Stimulated activated CD4-positive, alpha-beta T cell treated with anti-CD3 and anti-CD28 coated beads, TNF-alpha, amount 100 ng/mL, for 48 hours (primary cell): ENCODE measurements around the gene LDLRAD4.
"Not testable (repeated sequence)": the region's sequence is repeated elsewhere in the genome, so short reads cannot be mapped to it uniquely, and the experiment has no call there.

Experiments used
- DNase-seq, 3 donors: peaks; one replicate each; pipeline ENCODE4 v3.0.0-alpha.2; 2020; ENCODE audit warnings: low read depth in 3 of 3

Gene LDLRAD4

DNA sequence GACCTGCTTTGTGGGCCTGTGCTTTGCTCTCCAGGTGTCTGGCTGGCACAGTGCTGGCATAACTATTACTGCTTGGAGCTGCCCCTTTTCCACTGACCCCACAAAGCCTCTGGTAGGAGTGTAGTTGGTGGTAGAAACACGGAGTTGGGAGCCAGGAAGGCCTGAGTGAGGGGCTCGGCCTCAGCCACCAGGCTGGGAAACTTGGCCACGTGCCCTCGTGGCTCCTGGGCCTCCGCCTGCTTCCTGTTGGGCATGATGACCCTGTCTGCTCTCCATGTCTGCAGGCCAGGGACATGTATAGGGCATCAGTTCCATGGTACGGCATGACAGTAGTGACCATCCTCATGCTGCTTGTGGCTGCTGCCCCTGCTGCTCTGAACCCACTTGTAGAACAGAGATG lies 266.6 kb downstream of the LDLRAD4 start:
- no peak for DNase-seq

DNA sequence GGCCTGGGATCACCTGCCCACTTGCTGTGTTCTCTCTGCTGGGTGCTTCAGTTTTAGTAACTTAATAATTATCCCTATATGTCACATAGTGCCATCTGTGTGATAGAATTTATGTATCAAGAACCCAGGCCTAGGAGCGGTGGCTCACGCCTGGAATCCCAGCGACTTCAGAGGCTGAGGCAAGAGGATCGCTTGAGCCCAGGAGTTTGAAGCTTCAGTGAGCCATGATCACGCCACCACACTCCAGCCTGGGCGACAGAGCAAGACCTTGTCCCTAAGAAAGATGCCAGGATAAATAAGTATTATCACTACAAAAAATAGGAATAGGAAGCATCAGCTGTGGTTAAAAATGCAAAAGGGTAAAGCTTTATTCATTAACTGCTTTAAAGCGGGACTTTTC lies 267.0 kb downstream of the LDLRAD4 start:
- DNase-seq: no peak

DNA sequence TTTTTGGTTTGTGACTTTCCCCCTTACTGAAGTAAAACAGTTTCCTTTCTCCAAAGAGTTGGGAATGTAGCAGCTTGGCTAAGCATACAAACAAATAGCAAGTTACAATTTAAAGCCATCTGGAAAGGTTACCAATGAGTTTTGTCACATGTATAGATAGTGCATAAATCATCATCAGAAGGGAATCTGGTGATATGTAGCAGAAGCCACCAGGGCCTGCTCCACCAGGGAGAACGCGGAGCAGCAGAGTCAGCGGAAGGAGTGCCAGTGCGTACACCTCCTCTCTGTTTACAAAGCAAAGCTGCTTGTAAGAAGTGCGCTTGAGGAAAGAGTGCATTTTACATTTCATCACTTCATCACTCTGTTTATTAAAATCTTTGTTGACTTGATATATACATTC lies 267.7 kb downstream of the LDLRAD4 start:
- no peak for DNase-seq

DNA sequence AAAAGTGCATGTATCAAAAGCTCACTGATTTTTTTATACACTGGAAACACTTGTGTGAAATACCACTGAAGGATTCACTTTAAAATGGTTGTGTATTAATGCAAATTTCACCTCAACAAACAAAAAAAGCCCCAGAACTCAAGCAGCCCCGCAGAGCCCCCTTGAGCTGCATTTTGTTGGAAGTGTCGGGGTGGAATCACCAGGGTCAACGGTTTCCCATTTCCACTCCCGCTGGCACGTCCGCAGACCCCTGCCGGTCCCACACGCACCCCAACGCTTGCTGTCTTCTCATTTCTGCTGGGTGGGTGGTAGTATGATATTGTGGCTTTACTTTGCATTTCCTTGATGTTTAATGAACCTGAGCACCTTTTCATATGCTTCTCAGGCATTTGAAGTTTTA lies 268.1 kb downstream of the LDLRAD4 start:
- DNase-seq: no peak

DNA sequence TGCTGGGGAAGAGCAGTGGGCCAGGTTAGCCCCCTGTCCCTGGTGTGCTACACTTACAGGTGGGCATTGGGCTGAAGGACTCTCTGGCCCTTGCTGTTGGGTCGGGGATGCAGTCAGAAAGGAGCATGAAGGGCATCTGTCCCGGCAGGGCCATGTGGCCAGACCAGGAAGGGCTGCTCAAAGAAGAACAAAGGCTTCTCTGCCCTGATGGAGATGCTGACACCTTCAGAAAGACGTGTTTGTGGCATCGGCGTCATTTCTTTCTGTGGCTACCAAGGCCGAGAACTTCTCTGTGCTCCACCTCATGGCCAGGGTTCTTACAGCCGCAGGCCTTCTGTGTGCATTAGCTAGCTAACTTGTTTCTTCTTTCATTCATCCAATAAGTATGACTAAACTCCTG lies 268.7 kb downstream of the LDLRAD4 start:
- DNase-seq: no peak

DNA sequence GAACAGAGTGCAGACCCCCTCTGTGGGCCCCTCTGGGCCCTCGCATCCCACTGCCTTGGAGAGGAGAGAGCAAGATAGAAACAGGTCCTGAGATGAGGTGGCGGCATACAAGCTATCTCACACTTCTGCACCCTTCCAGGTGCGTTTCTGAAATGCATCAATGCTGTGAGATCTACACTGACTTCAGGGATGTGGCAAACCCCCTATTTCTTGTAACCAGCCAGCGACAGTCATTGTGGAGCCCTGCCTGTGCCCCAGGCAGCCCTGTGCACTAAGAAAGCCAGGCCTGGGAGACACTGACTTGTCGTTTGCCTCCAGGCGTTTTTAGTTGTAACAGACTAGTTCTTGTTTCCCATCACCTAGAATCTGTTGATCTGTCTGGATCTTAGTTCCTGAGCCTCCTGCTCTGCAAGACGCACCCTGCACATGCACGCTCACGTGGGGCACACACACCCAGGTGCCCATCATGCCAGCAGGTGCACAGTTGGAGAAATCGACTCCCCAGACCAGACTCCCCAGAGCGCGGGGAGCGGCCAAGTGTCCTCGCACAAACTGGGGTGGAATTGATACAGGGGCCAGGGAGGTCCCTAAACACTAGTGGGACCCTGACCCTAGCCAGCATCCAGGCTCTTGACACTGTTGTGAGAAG lies 269.8 kb downstream of the LDLRAD4 start:
- no peak for DNase-seq

DNA sequence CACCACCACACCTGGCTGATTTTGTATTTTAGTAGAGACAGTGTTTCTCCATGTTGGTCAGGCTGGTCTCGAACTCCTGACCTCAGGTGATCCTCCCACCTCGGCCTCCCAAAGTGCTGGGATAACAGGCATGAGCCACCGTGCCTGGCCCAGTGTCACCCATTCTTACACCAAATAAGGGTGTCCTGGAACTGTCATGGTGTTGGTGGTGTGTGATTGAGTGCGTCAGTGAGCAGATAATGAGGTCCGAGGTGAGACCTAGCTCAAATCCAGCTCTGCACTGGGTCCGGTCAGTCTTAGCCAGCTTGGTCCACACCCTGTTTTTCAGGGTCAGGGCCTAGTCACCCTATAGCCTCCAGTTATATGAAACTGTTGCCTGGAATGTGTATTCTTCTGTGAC lies 270.7 kb downstream of the LDLRAD4 start:
- not testable (repeated sequence) for DNase-seq

DNA sequence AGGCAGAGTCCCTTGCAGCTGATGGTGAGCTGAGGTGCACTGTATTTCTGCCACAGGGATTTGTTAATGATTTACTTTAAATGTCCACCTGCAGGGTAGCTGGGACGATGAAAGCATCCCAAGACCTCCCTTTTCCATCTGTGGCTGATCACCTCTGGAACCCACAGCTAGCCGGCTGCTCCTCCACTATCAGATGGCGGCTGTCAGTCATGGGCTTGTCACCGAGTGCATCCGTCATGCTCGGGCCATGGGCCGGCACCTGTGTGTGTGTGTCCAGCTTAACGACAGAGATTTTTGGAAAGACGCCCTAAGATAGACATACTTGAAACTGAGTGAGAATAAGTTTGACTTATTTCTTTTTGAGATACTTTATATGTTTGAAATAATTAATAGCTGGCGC lies 272.6 kb downstream of the LDLRAD4 start:
- no peak for DNase-seq

DNA sequence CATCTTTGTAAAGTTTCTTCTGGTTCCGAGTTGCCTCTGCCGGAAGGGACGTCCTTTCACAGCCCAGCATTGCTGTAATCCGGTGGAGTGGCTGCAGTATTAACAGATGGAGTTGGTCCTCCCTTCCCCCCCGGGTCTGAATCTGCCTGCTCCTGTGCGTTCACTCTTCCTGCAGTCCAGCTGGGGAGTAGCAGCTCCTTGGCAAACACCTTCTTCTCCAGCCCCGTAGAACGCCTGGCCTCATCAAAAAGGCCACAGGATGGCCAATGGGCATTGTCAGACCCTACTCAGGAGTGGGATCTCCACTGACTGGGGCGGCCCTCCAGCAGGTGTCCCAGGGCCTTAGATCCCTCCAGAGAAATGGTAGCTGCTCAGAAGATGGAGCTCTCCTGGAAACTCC lies 273.8 kb downstream of the LDLRAD4 start:
- no peak for DNase-seq

DNA sequence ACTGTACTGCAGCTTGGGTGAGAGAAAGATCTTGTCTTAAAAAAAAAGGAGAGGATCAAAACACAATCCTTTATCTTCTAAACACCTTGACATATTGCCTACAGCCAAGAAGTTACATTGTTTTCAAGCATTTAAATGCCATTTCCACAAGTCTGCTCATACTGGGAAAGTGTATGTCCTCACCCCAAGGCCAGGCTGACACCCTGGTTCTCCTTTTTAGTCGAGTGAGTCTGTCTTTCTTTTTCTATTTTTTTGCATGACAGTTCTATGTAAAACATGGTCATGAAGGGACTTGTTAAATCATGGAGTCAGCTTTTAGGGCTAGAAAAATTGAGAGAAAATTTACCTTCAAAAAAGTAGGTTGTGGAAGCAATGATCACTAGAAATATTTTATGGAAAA lies 274.5 kb downstream of the LDLRAD4 start:
- DNase-seq: no peak

DNA sequence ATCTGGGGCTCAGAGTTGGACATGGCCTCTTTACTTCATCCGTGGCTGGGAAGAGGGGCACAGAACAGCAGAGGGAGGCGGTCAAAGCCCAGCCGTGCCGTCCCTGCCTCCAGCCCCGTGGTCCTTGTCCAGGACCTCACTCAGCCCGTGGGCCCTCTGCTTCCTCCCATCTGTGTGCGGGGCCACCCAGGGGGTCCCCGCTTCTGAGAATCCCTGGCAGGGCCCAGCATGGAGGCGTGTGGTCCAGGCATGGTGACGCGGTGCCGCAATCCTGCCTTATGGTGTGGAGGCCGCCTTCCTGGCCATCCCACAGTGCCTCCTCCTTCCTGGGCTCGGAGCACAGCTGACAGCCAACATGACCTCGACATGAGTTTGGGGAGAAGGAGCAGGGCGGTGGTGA lies 275.2 kb downstream of the LDLRAD4 start:
- DNase-seq: no peak

DNA sequence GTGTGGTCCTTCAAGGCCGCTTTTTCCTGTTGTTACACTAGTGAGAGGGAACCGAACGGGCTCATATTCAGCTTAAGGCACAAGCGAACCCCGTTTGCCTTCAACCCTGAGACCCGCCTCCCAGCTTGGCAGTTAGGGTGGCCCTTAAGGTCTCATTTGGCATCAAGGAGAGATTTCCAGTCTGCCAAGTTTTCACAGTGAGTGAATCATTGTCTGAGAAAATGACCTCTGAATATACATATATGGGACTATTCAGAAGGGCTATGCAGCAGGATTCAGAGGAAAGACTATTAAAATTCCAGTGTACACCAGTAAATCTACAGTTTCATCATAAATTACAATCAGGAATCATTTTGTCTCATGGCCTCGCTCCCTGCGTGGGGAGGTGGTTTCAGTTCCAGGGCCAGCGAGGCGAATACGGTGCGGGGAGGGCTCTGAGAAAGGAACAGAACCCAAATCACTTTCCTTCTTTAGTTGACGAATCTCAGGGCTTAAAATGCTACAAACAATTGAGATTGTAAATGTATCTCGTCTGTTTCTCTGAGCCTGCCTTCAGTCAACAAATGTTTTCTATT lies 276.4 kb downstream of the LDLRAD4 start:
- no peak for DNase-seq

DNA sequence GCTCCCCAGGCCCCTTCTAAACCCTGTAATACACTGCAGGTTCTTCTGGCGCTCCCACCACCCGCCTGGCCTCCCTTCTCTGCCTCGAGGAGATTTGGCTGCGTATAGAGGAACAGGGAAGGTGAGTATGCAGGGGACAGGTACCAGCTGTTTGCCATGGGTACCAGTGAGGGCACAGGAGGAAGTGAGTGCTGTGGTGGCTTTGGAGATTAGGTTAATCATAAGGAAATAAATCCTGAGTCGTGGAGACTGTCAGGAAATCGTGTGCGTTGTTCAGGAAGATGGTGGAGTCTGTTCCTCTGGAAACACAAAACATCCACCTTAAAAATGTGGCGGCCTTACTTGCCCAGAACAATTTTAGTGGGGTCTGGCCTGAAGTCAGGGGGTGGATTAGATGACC lies 277.4 kb downstream of the LDLRAD4 start:
- DNase-seq: no peak

DNA sequence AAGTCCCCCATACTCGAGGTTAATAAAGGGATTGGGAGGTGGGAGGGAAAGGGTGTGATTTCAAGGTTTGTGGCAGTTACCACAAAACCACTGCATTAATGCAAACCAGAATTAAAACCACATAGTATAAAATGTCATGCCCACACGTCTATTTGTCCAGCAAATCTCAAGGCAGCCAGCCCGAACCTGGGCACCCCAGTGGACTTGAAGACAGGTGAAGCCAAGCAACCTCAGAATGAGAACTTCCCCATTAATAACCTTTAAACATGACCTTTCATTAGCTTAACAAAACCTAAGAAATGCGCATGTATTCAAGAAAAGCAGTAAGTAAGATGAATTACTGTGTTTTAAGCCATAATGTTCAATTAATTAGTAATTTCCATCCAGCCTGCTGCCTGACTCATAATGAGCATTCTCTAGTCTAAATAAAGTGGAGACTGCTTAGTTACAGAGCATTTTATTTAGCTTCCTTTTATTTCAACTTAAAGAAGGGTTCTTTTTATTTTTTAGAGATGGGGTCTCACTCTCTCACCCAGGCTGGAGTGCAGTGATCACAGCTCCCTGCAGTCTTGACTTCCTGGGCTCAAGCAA lies 278.2 kb downstream of the LDLRAD4 start:
- no peak for DNase-seq

DNA sequence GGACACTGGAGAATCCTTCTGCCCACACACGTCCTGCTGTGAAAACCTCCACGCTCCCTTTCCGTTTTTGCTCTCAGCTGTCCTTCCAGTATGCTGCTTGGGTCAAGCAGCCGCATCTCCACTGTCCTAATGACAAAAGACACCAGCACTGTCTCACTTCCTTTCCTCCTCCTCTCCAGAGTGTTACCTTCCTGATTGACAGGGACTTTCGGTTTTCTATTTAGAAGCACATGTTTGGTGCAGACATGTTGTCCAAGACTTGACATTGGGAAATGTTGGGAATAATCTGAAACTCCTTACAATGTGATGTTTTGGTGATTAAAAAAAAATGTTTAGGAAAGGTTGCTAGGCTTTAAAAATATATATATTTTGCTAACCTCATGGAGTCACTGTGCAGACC lies 281.2 kb downstream of the LDLRAD4 start:
- no peak for DNase-seq

DNA sequence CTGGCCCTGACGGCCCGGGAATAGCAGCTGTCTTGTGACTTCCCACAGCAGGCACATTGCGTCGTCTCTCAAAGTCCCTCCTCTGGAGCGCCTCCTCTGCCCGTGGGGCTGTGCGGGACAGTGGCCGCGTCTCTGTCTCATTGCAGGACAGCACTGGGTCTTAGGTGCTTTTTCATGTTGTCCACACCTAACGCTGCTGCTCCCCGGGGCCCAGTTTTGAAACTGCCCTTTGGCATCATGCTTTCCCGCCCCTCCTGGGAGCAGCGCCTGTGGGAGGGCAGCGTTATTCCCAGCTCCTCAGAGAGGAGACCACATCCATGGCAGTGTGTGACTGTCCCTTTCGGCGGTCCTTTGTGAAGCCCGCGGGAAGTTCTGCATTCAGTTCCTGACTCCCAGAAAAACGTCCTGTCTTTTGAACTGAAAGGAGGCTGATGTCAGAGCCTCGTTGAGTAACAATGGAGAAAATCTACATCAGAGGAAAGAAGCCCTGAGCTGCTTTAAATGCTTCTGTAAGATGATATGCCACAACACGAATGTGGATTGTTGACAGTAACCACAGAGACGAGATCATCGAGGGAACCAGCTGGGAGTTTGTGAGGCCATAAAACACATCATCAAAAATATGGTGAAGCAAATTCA lies 281.8 kb downstream of the LDLRAD4 start:
- no peak for DNase-seq

DNA sequence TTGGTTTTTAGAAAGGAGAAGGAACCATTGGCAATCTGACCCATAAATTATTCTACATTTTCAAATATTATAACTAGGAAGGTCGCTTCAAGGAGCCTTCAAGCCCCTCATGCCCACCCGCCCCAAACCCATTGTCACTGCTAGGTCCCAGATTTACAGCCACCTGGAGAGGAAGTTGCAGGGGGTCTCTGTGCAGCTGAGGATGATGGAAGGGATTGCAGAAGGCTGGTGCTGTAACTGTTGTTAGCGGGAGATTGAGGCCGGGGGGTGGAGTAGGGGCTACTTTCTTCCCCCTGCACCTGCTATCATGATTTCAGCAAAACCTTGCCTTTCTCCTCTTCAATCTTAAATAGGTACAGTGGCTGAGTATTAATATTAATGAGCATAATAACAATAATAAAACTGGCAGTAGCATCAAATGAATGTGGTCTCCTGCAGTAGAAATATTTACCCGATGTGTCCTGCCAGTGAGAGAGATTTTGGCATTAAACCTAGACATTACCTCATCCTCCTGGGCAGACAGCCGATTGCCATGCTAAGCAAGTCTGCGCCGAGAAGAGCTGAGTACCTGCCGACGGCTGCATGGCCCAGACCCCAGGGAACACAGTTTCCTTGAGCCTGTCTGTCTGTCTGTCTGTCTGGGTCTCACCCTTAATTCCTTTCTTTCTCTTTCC lies 282.4 kb downstream of the LDLRAD4 start:
- no peak for DNase-seq

DNA sequence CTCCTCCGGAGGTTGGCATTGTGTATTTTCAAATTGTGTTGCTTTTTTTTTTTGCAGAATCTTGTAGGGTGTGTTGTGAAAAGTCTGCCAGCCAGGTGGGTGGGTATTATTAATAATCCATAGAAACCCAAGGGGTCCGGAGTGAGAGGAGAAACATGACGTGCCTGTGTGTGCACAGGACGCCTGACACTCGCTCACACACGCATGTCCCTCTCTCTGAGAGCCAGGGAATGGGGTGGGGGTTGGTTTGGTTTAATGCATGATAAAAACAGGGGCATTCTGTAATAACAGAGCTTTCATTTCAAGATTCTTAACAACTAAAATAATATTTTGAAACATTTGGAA lies 283.0 kb downstream of the LDLRAD4 start:
- DNase-seq: no peak

DNA sequence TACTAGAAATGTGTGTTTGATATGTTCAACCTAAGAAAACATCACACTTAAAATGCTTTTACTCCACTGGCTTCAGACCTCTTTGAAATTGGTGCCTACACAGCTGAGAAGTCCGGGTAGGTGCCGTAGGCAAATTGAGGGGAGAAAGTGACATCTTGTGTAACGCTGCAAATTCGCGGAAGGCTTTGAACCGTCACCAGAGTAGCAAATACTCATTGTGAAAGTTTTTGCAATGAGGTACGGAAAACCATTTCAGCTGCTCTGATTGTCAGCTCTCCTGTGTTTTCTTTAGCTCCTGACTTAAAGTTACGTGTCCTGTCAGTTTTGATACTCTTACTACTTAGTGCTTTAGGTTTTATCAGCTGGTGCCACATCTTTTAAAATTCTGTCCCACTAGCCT lies 283.3 kb downstream of the LDLRAD4 start:
- DNase-seq: peak; percentile 22 to 41 (median 31)

DNA sequence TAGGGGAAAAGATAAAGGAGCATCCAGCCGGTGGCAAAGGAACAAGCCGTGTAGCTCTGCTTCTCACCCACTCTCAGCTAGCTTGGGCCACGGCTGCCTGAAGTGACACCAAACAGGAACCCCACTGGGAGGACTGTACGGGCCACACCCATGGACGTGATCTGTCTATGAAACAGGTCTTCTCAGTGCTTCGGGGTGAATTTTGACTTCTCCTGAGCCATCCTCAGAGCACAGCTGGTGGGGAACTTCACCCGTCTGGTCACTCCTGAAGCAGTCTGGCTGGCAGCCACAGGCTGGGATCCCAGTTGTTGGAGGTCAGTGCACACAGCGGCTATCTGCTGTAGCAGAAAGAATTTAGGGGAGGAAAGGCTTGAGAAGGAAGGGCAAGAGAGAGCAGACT lies 284.0 kb downstream of the LDLRAD4 start:
- no peak for DNase-seq

DNA sequence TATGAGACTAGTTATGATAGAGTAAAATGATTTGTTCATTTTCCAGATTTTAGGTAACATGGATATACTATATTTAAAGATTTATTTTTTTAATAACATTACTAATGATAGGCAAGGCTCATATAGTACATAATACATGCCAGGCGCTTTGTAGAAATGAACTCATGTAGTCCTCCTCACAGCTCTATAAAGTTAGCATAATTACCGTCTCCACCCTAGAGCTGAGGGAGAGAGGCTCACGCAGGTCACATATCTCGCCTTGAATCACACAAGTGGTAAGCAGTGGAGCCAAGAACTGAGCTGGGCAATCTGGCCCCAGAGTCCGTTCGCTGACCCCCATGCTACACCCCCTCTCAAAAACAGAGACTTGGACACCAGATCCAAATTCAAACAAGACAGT lies 285.3 kb downstream of the LDLRAD4 start:
- DNase-seq: no peak

DNA sequence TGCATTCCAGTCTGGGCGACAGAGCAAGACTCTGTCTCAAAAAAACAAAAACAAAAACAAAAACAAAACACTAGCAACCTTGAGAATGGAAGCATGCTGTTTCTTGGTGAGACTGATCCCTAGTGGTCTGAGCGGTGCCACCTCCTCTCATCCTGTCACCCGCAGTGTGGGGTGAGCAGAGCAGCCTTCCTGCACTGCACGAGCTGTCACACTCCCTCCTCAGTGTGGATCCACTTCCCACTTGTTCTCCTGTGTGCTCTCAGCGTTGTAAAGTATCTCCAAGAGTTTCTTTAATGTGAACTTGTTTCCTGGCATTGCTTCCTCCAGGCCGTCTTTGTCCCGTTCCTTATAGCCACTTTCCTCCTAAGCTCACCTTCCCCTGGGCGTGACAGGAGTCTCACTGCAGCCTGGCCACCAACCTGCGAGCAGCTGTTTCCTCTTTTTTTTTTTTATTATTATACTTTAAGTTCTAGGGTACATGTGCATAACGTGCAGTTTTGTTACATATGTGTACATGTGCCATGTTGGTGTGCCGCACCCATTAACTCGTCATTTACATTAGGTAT lies 287.3 kb downstream of the LDLRAD4 start:
- no peak for DNase-seq
